Right cardiac atrium (tissue), 5 donors: ENCODE measurements around the gene IFI27L2. TPM values are rescaled to one million over a fixed set of nuclear protein-coding genes. Genes with fewer than 3 reads are reported as not detected.

Source experiments
- ATAC-seq, 2 donors: fragments of 200-7000 bp; cut with Tn5 transposase; one replicate each; pipeline versions ENCODE4 v1.8.0 to v1.9.1; 2020; ENCODE audit warnings: moderate library complexity in 2 of 2, mild to moderate bottlenecking in 1 of 2
- DNase-seq, 3 donors: peaks; one replicate each; pipeline ENCODE4 v3.0.0-alpha.2; 2020
- H3K27ac ChIP-seq: one replicate; pipeline ENCODE4 v1.5.1; 2013; ENCODE audit warnings: mild to moderate bottlenecking, low read length, control low read depth, moderate library complexity
- H3K27me3 ChIP-seq: one replicate; pipeline ENCODE4 v1.6.1; 2013; ENCODE audit not compliant: control insufficient read depth, insufficient read depth
- H3K4me1 ChIP-seq: one replicate; pipeline ENCODE4 v1.6.1; 2013; ENCODE audit warnings: low read length; ENCODE audit not compliant: control insufficient read depth, insufficient read depth
- H3K4me3 ChIP-seq: one replicate; pipeline ENCODE4 v1.5.1; 2013; ENCODE audit warnings: low read length, control low read depth
- H3K9me3 ChIP-seq: one replicate; pipeline ENCODE4 v1.6.1; 2013; ENCODE audit warnings: low read length; ENCODE audit not compliant: control insufficient read depth
- WGBS: extraction: QIAGEN DNeasy Blood & Tissue Kit; methylation state at CpG from one replicate; pipeline ENCODE4 v1.1.7; 2013; 5-methylcytosine and 5-hydroxymethylcytosine counted together
- intact Hi-C, 4 donors: fragments of 100-400 bp; cut with DNase I; formaldehyde crosslinking; loops; one replicate each; pipeline versions ENCODE4 v1.11.0 to v1.14.0; 2022 to 2023
- polyA plus RNA-seq: library from polyadenylated mRNA; stranded (reverse); fragments of 200-250 nt; gene quantifications from one replicate; pipeline ENCODE4 v1.2.3, GENCODE V29; 2013
- total RNA-seq, 4 donors: library from RNA; stranded (reverse); fragmentation: NEBNext Ultra II Directional; extraction: Animal tissue kit (Norgen Biotek cat#: 25700); gene quantifications; one replicate each; pipeline ENCODE4 v1.2.1, GENCODE V29; 2021
- donor health status: healthy with polysubstance abuse.
- donor health status: DM: no; HTN: yes; CAD: no.
- donor health status: DM: no; HTN: no; CAD: no.
- donor health status: DM: no; HTN: yes; CAD: no; lungs with severe emphysema.
- donor health status: DM: yes; HTN: yes; CAD: no.

The IFI27L2 gene
- total and polyA plus RNA-seq, 5 donors, result 63.3 to 104 (median 67.0) TPM

GRCh38 chr14:94153750-94154342 is 24.4 kb upstream of the IFI27L2 start:
- 86% methylated on average over 6 of the region's 6 CpGs for WGBS
- no peaks in the 10 kb centered on the region for H3K9me3 ChIP-seq
- no peaks in the 10 kb centered on the region for H3K4me1 ChIP-seq
- DNase-seq (no peak), ATAC-seq (no peak)
- no peak overlapping the region for H3K4me3 ChIP-seq
- intact Hi-C loops, result no loop called here
- H3K27me3 ChIP-seq, result no peaks in the 10 kb centered on the region
- no peak overlapping the region for H3K27ac ChIP-seq

GRCh38 chr14:94152676-94153075 is 23.3 kb upstream of the IFI27L2 start:
- no peaks in the 10 kb centered on the region for H3K9me3 ChIP-seq
- 82% methylated on average over 1 of the region's 1 CpG for WGBS
- no peak overlapping the region for H3K4me3 ChIP-seq
- H3K4me1 ChIP-seq, result no peaks in the 10 kb centered on the region
- ATAC-seq (no peak), DNase-seq (no peak)
- intact Hi-C loops, result no loop called here
- no peak overlapping the region for H3K27ac ChIP-seq
- H3K27me3 ChIP-seq, result no peaks in the 10 kb centered on the region

GRCh38 chr14:94145902-94146527 is 16.6 kb upstream of the IFI27L2 start:
- WGBS, result 84% methylated on average over 6 of the region's 6 CpGs
- Histone ChIP-seq H3K4me1 (no peaks in the 10 kb centered on the region), H3K27ac (no peak overlapping the region), H3K9me3 (no peaks in the 10 kb centered on the region), H3K4me3 (no peak overlapping the region), H3K27me3 (no peaks in the 10 kb centered on the region)
- intact Hi-C loops, result no loop called here
- DNase-seq (no peak), ATAC-seq (no peak)

GRCh38 chr14:94144765-94145164 is 15.4 kb upstream of the IFI27L2 start:
- Histone ChIP-seq H3K4me3 (no peak overlapping the region), H3K4me1 (no peaks in the 10 kb centered on the region), H3K27me3 (no peaks in the 10 kb centered on the region), H3K9me3 (no peaks in the 10 kb centered on the region), H3K27ac (no peak overlapping the region)
- DNase-seq (no peak), ATAC-seq (no peak)
- 61% methylated on average over 1 of the region's 1 CpG for WGBS
- intact Hi-C loops, result no loop called here

- ATAC-seq (no peak), DNase-seq (no peak)
- Histone ChIP-seq H3K9me3 (no peaks in the 10 kb centered on the region), H3K27me3 (no peaks in the 10 kb centered on the region), H3K4me1 (no peaks in the 10 kb centered on the region), H3K4me3 (no peak overlapping the region), H3K27ac (no peak overlapping the region)
- 92% methylated on average over 4 of the region's 4 CpGs for WGBS
- intact Hi-C loops, result no loop called here
Measured at GRCh38 chr14:94143711-94144110, 14.3 kb upstream of the IFI27L2 start.

GRCh38 chr14:94143239-94143638 is 13.8 kb upstream of the IFI27L2 start:
- 73% methylated on average over 3 of the region's 3 CpGs for WGBS
- H3K27ac ChIP-seq, result no peak overlapping the region
- intact Hi-C loops, result no loop called here
- no peak overlapping the region for H3K4me3 ChIP-seq
- no peak for DNase-seq
- H3K9me3 ChIP-seq, result no peaks in the 10 kb centered on the region
- ATAC-seq, result no peak
- no peaks in the 10 kb centered on the region for H3K4me1 ChIP-seq
- H3K27me3 ChIP-seq, result no peaks in the 10 kb centered on the region

GRCh38 chr14:94142836-94143235 is 13.4 kb upstream of the IFI27L2 start:
- 85% methylated on average over 1 of the region's 1 CpG for WGBS
- intact Hi-C loops, result no loop called here

GRCh38 chr14:94142247-94142646 is 12.8 kb upstream of the IFI27L2 start:
- Histone ChIP-seq H3K27ac (no peak overlapping the region), H3K27me3 (no peaks in the 10 kb centered on the region), H3K4me3 (no peak overlapping the region), H3K9me3 (no peaks in the 10 kb centered on the region), H3K4me1 (no peaks in the 10 kb centered on the region)
- intact Hi-C loops, result no loop called here
- DNase-seq, result no peak
- WGBS, result 74% methylated on average over 3 of the region's 3 CpGs
- no peak for ATAC-seq

More at GRCh38 chr14:94142836-94143235, 13.4 kb upstream of the IFI27L2 start:
- no peak for ATAC-seq
- no peaks in the 10 kb centered on the region for H3K4me1 ChIP-seq
- no peak overlapping the region for H3K27ac ChIP-seq
- DNase-seq, result no peak
- no peaks in the 10 kb centered on the region for H3K27me3 ChIP-seq
- H3K4me3 ChIP-seq, result no peak overlapping the region
- no peaks in the 10 kb centered on the region for H3K9me3 ChIP-seq

- Histone ChIP-seq H3K4me3 (no peak overlapping the region), H3K9me3 (no peaks in the 10 kb centered on the region), H3K27ac (no peak overlapping the region), H3K4me1 (no peaks in the 10 kb centered on the region), H3K27me3 (no peaks in the 10 kb centered on the region)
- ATAC-seq (no peak), DNase-seq (no peak)
- intact Hi-C loops, result loop anchor here in 3 of 4 donors (5.0 kb wide), 4 partner anchors 33 to 348 kb away; partner anchors contain the start of gene PPP4R4 (in 1 of the 3)
- WGBS, result 84% methylated on average over 5 of the region's 5 CpGs
Measured at GRCh38 chr14:94139421-94139820, 10.0 kb upstream of the IFI27L2 start.

- intact Hi-C loops, result loop anchor here in 3 of 4 donors (5.0 kb wide), 4 partner anchors 33 to 348 kb away; partner anchors contain the start of gene PPP4R4 (in 1 of the 3)
- DNase-seq (no peak), ATAC-seq (no peak)
- WGBS, result 71% methylated on average over 5 of the region's 5 CpGs
- H3K27me3 ChIP-seq, result no peaks in the 10 kb centered on the region
- no peak overlapping the region for H3K4me3 ChIP-seq
- no peaks in the 10 kb centered on the region for H3K9me3 ChIP-seq
- no peak overlapping the region for H3K27ac ChIP-seq
- H3K4me1 ChIP-seq, result no peaks in the 10 kb centered on the region
Measured at GRCh38 chr14:94139006-94139405, 9.6 kb upstream of the IFI27L2 start.

GRCh38 chr14:94138251-94138650 is 8.8 kb upstream of the IFI27L2 start:
- Histone ChIP-seq H3K4me3 (no peak overlapping the region), H3K27ac (no peak overlapping the region), H3K4me1 (no peaks in the 10 kb centered on the region), H3K27me3 (no peaks in the 10 kb centered on the region), H3K9me3 (no peaks in the 10 kb centered on the region)
- 87% methylated on average over 9 of the region's 9 CpGs for WGBS
- DNase-seq, result no peak
- intact Hi-C loops, result loop anchor here in 3 of 4 donors (5.0 kb wide), 4 partner anchors 34 to 349 kb away; partner anchors contain the start of gene PPP4R4 (in 1 of the 3)
- no peak for ATAC-seq
